ENCODE measurements around the gene DSCAML1. TPM values are rescaled to one million over a fixed set of nuclear protein-coding genes. Genes with fewer than 3 reads are reported as not detected.

DSCAML1 gene
- total and polyA plus RNA-seq, 9 of the 15 experiments (the other 6 are each of a cell fraction or from before 2014, with no cell fraction given), result not detected

GRCh38 chr11:117717485-117718314, 79.3 kb downstream of the DSCAML1 start:
- Histone ChIP-seq H3K27me3 (ENCODE audit: control insufficient read depth in 2 of 2, insufficient read depth in 2 of 2, low read length in 2 of 2) (peaks cover 51 to 71% of the 10 kb centered on the region in 2 experiments), H3K4me3 (no peak overlapping the region)
- CTCF ChIA-PET (ENCODE audit: low intra/inter-chr PET ratio), result no interaction called here

More at GRCh38 chr11:117717485-117718314, 79.3 kb downstream of the DSCAML1 start:
- Histone ChIP-seq H3K9ac (ENCODE audit: insufficient read depth in 1 of 2, low read depth in 2 of 2, low read length in 2 of 2) (no peak overlapping the region), H3K4me2 (ENCODE audit: insufficient read depth, low read length) (no peak overlapping the region), H2AFZ (ENCODE audit: low read depth, low read length) (no peak overlapping the region), H3K4me1 (replicated peaks in 1 of 2; ENCODE audit: control insufficient read depth in 2 of 2, insufficient read depth in 2 of 2, low read length in 2 of 2) (no peaks in the 10 kb centered on the region), H3K79me2 (ENCODE audit: control insufficient read depth, insufficient read depth, low read length) (no peaks in the 10 kb centered on the region), H3K36me3 (ENCODE audit: control insufficient read depth, insufficient read depth, low read length) (no peaks in the 10 kb centered on the region), H3K27ac (ENCODE audit: extremely low read depth, low read depth, low read length) (no peak overlapping the region), H3K9me3 (replicated peaks; ENCODE audit: control insufficient read depth, insufficient read depth, low read depth, low read length) (no peaks in the 10 kb centered on the region), H3K9me1 (ENCODE audit: control insufficient read depth, insufficient read depth, low read length) (no peaks in the 10 kb centered on the region), H4K20me1 (replicated peaks; ENCODE audit: control insufficient read depth, insufficient read depth, low read length) (peaks cover 18% of the 10 kb centered on the region)
- FAIRE-seq (no peak), ATAC-seq (no peak), DNase-seq (ENCODE audit: extremely low read depth in 1 of 4, low spot score in 3 of 4) (no peak)
- no TSS peak for BruUV-seq (replicated peaks)
- 2% methylated on average over 25 of the region's 25 CpGs for WGBS (ENCODE audit: insufficient coverage, low coverage, missing lambda C conversion rate)
- in situ Hi-C loops (cut with MboI) (no loop called here), intact Hi-C loops (cut with micrococcal nuclease) (no loop called here)
- TF ChIP-seq ESRRB (CRISPR knock-in tag; IDR thresholded peaks at IDR 0.05; ENCODE audit: borderline replicate concordance) (no peak), POU5F1 (IDR thresholded peaks at IDR 0.05; ENCODE audit: borderline replicate concordance, low read depth, low read length, partially characterized antibody) (no peak), NFE2L1 (tag; IDR thresholded peaks at IDR 0.05; ENCODE audit: borderline replicate concordance, low read depth) (no peak), HMG20A (CRISPR knock-in tag; conservative IDR thresholded peaks at IDR 0.05) (no peak), SIX5 (IDR thresholded peaks at IDR 0.05; ENCODE audit: borderline replicate concordance in 1 of 2, insufficient read depth in 1 of 2, low read depth in 1 of 2, low read length in 2 of 2) (no peak), ZNF212 (CRISPR knock-in tag; IDR thresholded peaks at IDR 0.05) (no peak), ARID2 (IDR thresholded peaks at IDR 0.05) (no peak), ZNF140 (CRISPR knock-in tag; IDR thresholded peaks at IDR 0.05) (no peak), ZNF79 (CRISPR knock-in tag; IDR thresholded peaks at IDR 0.05; ENCODE audit: low read depth) (no peak), NCOA6 (IDR thresholded peaks at IDR 0.05) (no peak), LCOR (CRISPR knock-in tag; IDR thresholded peaks at IDR 0.05) (no peak), NR2C1 (IDR thresholded peaks at IDR 0.05) (no peak), NR2C1 (tag; IDR thresholded peaks at IDR 0.05) (no peak)
- TF ChIP-seq, protein P1, sequence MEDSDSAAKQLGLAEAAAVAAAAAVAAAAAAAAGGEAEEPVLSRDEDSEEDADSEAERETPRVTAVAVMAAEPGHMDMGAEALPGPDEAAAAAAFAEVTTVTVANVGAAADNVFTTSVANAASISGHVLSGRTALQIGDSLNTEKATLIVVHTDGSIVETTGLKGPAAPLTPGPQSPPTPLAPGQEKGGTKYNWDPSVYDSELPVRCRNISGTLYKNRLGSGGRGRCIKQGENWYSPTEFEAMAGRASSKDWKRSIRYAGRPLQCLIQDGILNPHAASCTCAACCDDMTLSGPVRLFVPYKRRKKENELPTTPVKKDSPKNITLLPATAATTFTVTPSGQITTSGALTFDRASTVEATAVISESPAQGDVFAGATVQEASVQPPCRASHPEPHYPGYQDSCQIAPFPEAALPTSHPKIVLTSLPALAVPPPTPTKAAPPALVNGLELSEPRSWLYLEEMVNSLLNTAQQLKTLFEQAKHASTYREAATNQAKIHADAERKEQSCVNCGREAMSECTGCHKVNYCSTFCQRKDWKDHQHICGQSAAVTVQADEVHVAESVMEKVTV (CRISPR knock-in tag; IDR thresholded peaks at IDR 0.05), result no peak
- TF ChIP-seq, protein P2, sequence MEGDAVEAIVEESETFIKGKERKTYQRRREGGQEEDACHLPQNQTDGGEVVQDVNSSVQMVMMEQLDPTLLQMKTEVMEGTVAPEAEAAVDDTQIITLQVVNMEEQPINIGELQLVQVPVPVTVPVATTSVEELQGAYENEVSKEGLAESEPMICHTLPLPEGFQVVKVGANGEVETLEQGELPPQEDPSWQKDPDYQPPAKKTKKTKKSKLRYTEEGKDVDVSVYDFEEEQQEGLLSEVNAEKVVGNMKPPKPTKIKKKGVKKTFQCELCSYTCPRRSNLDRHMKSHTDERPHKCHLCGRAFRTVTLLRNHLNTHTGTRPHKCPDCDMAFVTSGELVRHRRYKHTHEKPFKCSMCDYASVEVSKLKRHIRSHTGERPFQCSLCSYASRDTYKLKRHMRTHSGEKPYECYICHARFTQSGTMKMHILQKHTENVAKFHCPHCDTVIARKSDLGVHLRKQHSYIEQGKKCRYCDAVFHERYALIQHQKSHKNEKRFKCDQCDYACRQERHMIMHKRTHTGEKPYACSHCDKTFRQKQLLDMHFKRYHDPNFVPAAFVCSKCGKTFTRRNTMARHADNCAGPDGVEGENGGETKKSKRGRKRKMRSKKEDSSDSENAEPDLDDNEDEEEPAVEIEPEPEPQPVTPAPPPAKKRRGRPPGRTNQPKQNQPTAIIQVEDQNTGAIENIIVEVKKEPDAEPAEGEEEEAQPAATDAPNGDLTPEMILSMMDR (IDR thresholded peaks at IDR 0.05 in 2 of 3, conservative IDR thresholded peaks at IDR 0.05 in 1 of 3; ENCODE audit: insufficient read depth in 2 of 3, low read depth in 1 of 3, low read length in 3 of 3), result no peak
- POLR2A ChIA-PET, result interaction anchor here (0.8 kb wide), 1 partner anchor 370 kb away, joined by 3 read pairs; no protein-coding TSS in a partner anchor

Data from K562 (cell line).